Adipocyte (in vitro differentiated cells): Measurements from ENCODE around the gene MRPL52.
"Not testable (repeated sequence)": the region's sequence is repeated elsewhere in the genome, so short reads cannot be mapped to it uniquely, and the experiment has no call there.

Experiments used
- DNase-seq: peaks from one replicate; pipeline ENCODE4 v3.0.0-alpha.2; 2015; ENCODE audit warnings: low read depth
- H3K27me3 ChIP-seq: replicated peaks from 2 replicates; pipeline ENCODE4 v1.7.0; 2013; ENCODE audit warnings: mild to moderate bottlenecking, low read length, moderate library complexity; ENCODE audit not compliant: control insufficient read depth, insufficient read depth
- H3K36me3 ChIP-seq: 2 replicates; pipeline ENCODE4 v1.7.0; 2013; ENCODE audit warnings: low read length, mild to moderate bottlenecking, moderate library complexity; ENCODE audit not compliant: control insufficient read depth, insufficient read depth, severe bottlenecking
- H3K4me1 ChIP-seq: 2 replicates; pipeline ENCODE4 v1.7.0; 2013; ENCODE audit warnings: mild to moderate bottlenecking, low read length, moderate library complexity; ENCODE audit not compliant: control insufficient read depth, insufficient read depth
- H3K4me3 ChIP-seq: 2 replicates; pipeline ENCODE4 v1.7.0; 2013; ENCODE audit warnings: mild to moderate bottlenecking, low read length, moderate library complexity
- H3K9ac ChIP-seq: 2 replicates; pipeline ENCODE4 v1.7.0; 2013; ENCODE audit warnings: mild to moderate bottlenecking, low read length, moderate library complexity
- H3K9me3 ChIP-seq: 2 replicates; pipeline ENCODE4 v1.7.0; 2013; ENCODE audit warnings: mild to moderate bottlenecking, low read length, moderate library complexity; ENCODE audit not compliant: control insufficient read depth

Gene MRPL52

DNA sequence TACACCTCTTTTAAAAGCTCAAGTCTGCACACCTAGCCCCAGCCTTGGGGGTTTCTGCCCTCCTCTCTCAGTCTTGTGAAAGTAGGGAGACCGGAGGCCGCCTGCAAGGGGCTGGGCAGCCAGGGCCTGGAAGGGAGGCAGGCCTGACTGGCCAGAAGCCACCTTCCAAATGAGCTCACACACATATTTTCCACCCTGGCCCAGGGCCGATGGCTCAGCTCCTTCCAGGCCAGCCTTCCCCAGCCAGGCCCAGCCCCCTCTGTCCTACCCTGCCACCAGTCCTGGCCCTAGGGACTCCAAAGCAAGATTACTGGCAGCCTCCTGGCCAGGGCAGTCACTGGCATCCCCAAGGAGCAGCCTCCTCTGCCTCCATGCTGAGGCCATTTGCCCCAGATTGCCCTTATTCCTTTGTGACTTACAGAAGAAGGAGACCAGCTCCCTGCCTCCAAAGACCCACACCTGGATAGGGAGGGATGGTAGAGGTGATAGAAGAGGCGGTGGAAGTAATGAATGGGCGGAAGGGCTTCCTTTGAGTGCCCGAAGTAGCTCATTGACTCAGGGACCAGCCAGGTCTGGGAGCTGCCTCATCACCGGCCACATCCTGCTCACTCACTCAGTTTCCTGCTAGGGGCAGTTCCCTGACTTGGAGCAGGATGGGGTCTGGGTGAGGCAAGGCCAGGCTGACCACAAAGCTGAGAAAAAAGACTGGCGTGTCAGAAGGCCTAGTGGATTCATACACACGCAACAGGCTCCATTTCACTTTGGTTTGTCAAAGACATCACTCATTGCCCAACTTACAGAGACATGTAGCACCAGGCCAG is 21.5 kb downstream of the MRPL52 start:
- H3K9ac ChIP-seq, result peak overlapping the region; percentile 90
- H3K4me1 ChIP-seq, result peaks cover 68% of the 10 kb centered on the region
- H3K4me3 ChIP-seq, result peak overlapping the region; percentile 53
- H3K27me3 ChIP-seq, result no peaks in the 10 kb centered on the region
- no peaks in the 10 kb centered on the region for H3K9me3 ChIP-seq
- peaks cover 9% of the 10 kb centered on the region for H3K36me3 ChIP-seq
- peak; percentile 96 for DNase-seq

GRCh38 chr14:22852178-22852577 is 22.5 kb downstream of the MRPL52 start:
- peaks cover 59% of the 10 kb centered on the region for H3K4me1 ChIP-seq
- not testable (repeated sequence) for H3K27me3 ChIP-seq, H3K9me3 ChIP-seq, H3K36me3 ChIP-seq, DNase-seq
- H3K9ac ChIP-seq, result peak overlapping the region; percentile 90
- peak overlapping the region; percentile 1 for H3K4me3 ChIP-seq

DNA sequence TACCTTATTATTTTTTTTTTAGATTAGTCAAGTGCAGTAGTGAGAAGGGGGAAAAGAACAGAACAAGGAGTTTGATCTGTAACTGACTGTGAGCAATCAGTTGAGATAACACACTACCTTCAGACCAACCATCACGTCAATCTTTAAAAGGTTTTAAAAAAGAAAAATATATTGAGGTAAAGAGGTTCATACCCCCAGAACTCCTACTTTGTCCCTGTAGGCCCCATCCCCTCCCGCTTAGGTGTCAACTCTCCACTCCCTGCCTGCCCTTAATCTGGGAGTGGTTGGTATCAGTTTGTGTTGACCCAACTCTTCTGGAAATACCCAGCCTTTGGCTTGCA is 22.9 kb downstream of the MRPL52 start:
- Histone ChIP-seq H3K36me3 (no peaks in the 10 kb centered on the region), H3K9ac (peak overlapping the region; percentile 90), H3K9me3 (no peaks in the 10 kb centered on the region), H3K4me3 (peak overlapping the region; percentile 82), H3K4me1 (peaks cover 58% of the 10 kb centered on the region), H3K27me3 (no peaks in the 10 kb centered on the region)
- DNase-seq, result no peak

- Histone ChIP-seq H3K36me3 (no peaks in the 10 kb centered on the region), H3K27me3 (no peaks in the 10 kb centered on the region), H3K9ac (peak overlapping the region; percentile 90), H3K4me3 (peak overlapping the region; percentile 82), H3K9me3 (no peaks in the 10 kb centered on the region), H3K4me1 (peaks cover 52% of the 10 kb centered on the region)
- DNase-seq, result peak; percentile 94
These were observed 23.5 kb downstream of the MRPL52 start for GRCh38 chr14:22852940-22853767.

DNA sequence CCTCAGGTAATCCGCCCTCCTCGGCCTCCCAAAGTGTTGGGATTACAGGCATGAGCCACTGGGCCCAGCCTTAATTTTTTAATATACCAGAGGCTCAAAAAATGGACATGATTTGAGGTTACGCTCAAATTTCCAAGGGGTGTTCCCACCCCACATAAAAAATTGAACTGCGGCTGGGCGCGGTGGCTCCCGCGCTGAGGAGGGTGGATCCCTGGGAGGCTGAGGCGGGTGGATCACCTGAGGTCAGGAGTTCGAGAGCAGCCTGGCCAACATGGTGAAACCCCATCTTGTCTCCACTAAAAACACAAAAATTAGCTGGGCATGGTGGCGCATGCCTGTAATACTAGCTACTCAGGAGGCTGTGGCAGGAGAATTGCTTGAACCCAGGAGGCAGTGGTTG is 24.6 kb downstream of the MRPL52 start:
- H3K36me3 ChIP-seq, H3K9me3 ChIP-seq, H3K9ac ChIP-seq, DNase-seq, H3K4me3 ChIP-seq, H3K27me3 ChIP-seq: not testable (repeated sequence)
- H3K4me1 ChIP-seq, result peaks cover 41% of the 10 kb centered on the region

GRCh38 chr14:22854963-22855724 is 25.5 kb downstream of the MRPL52 start:
- Histone ChIP-seq H3K9ac (no peak overlapping the region), H3K4me1 (peaks cover 32% of the 10 kb centered on the region)
- no peak for DNase-seq

GRCh38 chr14:22856428-22856827 is 26.7 kb downstream of the MRPL52 start:
- peaks cover under 1% of the 10 kb centered on the region for H3K9me3 ChIP-seq
- DNase-seq, result no peak
- H3K36me3 ChIP-seq, result no peaks in the 10 kb centered on the region
- no peaks in the 10 kb centered on the region for H3K27me3 ChIP-seq
- no peak overlapping the region for H3K9ac ChIP-seq
- no peak overlapping the region for H3K4me3 ChIP-seq
- peaks cover 20% of the 10 kb centered on the region for H3K4me1 ChIP-seq

More at GRCh38 chr14:22854963-22855724, 25.5 kb downstream of the MRPL52 start:
- no peak overlapping the region for H3K4me3 ChIP-seq
- H3K27me3 ChIP-seq, result no peaks in the 10 kb centered on the region
- no peaks in the 10 kb centered on the region for H3K36me3 ChIP-seq
- no peaks in the 10 kb centered on the region for H3K9me3 ChIP-seq

DNA sequence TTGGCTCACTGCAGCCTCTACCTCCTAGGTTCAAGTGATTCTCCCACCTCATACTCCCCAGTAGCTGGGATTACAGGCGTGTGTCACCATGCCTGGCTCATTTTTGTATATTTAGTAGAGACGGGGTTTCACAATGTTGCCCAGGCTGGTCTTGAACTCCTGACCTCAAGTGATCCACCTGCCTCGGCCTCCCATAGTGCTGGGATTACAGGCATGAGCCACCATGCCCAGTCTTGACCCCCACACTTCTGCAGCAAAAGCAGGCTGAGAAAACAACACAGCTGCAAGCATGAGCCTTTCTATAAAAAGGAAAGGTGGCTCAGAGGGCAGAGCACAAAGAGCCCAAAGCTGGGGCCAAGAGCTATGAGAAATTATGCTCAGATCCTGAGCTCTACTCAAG is 30.7 kb downstream of the MRPL52 start:
- not testable (repeated sequence) for H3K4me1 ChIP-seq, H3K9ac ChIP-seq, H3K27me3 ChIP-seq, DNase-seq, H3K36me3 ChIP-seq, H3K4me3 ChIP-seq, H3K9me3 ChIP-seq

DNA sequence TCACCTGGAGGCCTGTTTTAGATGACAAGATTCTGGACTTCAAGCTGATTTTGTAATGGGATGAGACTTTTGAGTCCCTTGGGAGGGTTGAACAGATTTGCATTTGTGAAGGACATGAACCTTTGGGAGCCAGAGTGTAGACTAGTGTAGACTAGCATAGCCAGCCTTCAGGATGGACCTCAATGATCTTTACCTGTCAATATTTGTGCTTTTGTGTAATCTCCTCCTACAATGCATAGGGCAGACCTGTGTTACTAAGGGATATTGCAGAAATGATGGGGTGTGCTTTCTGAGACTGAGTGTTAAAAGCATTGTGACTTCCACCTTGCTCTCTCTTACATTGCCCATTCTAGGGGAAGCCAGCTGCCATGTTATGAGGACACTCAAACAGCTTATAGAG is 32.0 kb downstream of the MRPL52 start:
- DNase-seq, result no peak
- Histone ChIP-seq H3K4me1 (no peaks in the 10 kb centered on the region), H3K4me3 (no peak overlapping the region), H3K9me3 (peaks cover 5% of the 10 kb centered on the region), H3K27me3 (no peaks in the 10 kb centered on the region), H3K9ac (no peak overlapping the region), H3K36me3 (no peaks in the 10 kb centered on the region)

- H3K9me3 ChIP-seq, result peaks cover 5% of the 10 kb centered on the region
- no peak overlapping the region for H3K9ac ChIP-seq
- no peaks in the 10 kb centered on the region for H3K4me1 ChIP-seq
- no peaks in the 10 kb centered on the region for H3K36me3 ChIP-seq
- H3K4me3 ChIP-seq, result no peak overlapping the region
- no peak for DNase-seq
- H3K27me3 ChIP-seq, result no peaks in the 10 kb centered on the region
These were observed 35.3 kb downstream of the MRPL52 start for GRCh38 chr14:22864979-22865378.
